Muscle layer of colon (tissue), 2 donors: ENCODE results near the gene ZNF423.

Experiments used
- H3K27ac ChIP-seq: one replicate; pipeline ENCODE4 v1.7.0; 2013; ENCODE audit warnings: low read depth, mild to moderate bottlenecking, low read length, moderate library complexity
- H3K27me3 ChIP-seq, 2 donors: one replicate each; pipeline ENCODE4 v1.7.0; 2013; ENCODE audit warnings: low read length in 2 of 2, mild to moderate bottlenecking in 2 of 2; ENCODE audit not compliant: insufficient read depth in 2 of 2, control insufficient read depth in 1 of 2
- H3K36me3 ChIP-seq: one replicate; pipeline ENCODE4 v1.7.0; 2013; ENCODE audit warnings: mild to moderate bottlenecking, low read length; ENCODE audit not compliant: insufficient read depth
- H3K4me1 ChIP-seq: one replicate; pipeline ENCODE4 v1.7.0; 2013; ENCODE audit warnings: mild to moderate bottlenecking, low read length; ENCODE audit not compliant: insufficient read depth
- H3K4me3 ChIP-seq, 2 donors: one replicate each; pipeline ENCODE4 v1.7.0; 2013; ENCODE audit warnings: low read length in 2 of 2, low read depth in 1 of 2, mild to moderate bottlenecking in 1 of 2, moderate library complexity in 1 of 2
- H3K9ac ChIP-seq: one replicate; pipeline ENCODE4 v1.7.0; 2013; ENCODE audit warnings: low read length
- H3K9me3 ChIP-seq: one replicate; pipeline ENCODE4 v1.7.0; 2013; ENCODE audit warnings: mild to moderate bottlenecking, low read length
- donor health status: abdominal sarcoma.
- donor health status: Adenocarcinoma of cecum.

The ZNF423 gene

GRCh38 chr16:49473773-49474172, 382.1 kb downstream of the ZNF423 start:
- no peak overlapping the region for H3K4me3 ChIP-seq
- no peaks in the 10 kb centered on the region for H3K9me3 ChIP-seq
- no peak overlapping the region for H3K9ac ChIP-seq
- H3K27ac ChIP-seq, result no peak overlapping the region
- no peaks in the 10 kb centered on the region for H3K36me3 ChIP-seq
- no peaks in the 10 kb centered on the region for H3K4me1 ChIP-seq
- no peaks in the 10 kb centered on the region for H3K27me3 ChIP-seq

DNA sequence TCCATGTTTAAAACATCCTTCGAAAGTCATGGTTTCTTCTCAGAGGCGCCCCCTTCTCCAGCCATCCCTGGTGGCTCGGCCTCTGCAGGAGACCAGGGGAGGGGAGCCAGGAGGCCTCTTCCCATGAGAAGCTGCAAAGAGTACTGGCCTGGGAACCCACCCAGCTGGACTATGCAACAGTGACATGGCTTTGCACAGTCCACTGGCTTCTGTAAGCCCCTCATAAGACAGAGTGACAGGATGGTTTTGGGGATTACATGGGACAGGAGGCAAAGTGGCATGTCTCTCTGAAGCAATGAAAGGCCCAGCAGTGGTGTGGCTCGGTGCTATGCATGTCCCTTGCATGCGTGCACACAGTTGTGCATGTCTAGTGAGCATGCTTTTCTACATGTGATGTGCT, 382.8 kb downstream of the ZNF423 start:
- no peak overlapping the region for H3K9ac ChIP-seq

DNA sequence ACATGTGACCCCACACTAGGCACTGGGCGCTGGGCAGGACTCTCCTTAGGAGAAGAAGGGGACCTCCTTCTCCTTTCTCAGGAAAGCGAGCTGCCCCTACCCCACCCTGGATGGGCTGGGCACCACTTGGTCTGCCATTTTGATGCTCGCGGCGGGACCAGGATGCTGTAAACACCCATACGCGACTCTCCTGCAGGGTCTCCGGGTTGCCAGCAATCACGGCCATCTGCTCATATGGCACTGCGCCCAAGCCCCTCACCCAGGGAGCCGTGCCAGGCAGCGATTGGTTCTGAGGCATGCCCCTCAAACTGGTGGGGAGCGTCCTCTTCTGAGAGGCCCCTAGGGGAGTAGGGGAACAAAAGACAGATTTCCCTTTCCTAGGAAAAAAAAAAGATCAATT, 383.3 kb downstream of the ZNF423 start:
- H3K4me3 ChIP-seq, result no peak overlapping the region
- no peak overlapping the region for H3K27ac ChIP-seq
- no peaks in the 10 kb centered on the region for H3K27me3 ChIP-seq
- H3K36me3 ChIP-seq, result no peaks in the 10 kb centered on the region
- H3K9me3 ChIP-seq, result no peaks in the 10 kb centered on the region
- H3K4me1 ChIP-seq, result no peaks in the 10 kb centered on the region
- no peak overlapping the region for H3K9ac ChIP-seq

More for the DNA sequence above, 382.8 kb downstream of the ZNF423 start:
- no peaks in the 10 kb centered on the region for H3K4me1 ChIP-seq
- H3K36me3 ChIP-seq, result no peaks in the 10 kb centered on the region
- H3K27me3 ChIP-seq, result no peaks in the 10 kb centered on the region
- no peak overlapping the region for H3K4me3 ChIP-seq
- no peak overlapping the region for H3K27ac ChIP-seq
- H3K9me3 ChIP-seq, result no peaks in the 10 kb centered on the region

- H3K27ac ChIP-seq, result no peak overlapping the region
These were observed 384.7 kb downstream of the ZNF423 start for GRCh38 chr16:49471038-49471727.

GRCh38 chr16:49470513-49470991, 385.4 kb downstream of the ZNF423 start:
- Histone ChIP-seq H3K27me3 (no peaks in the 10 kb centered on the region), H3K9me3 (no peaks in the 10 kb centered on the region), H3K4me1 (no peaks in the 10 kb centered on the region), H3K4me3 (no peak overlapping the region), H3K9ac (no peak overlapping the region), H3K27ac (no peak overlapping the region), H3K36me3 (no peaks in the 10 kb centered on the region)

More at GRCh38 chr16:49471038-49471727, 384.7 kb downstream of the ZNF423 start:
- Histone ChIP-seq H3K36me3 (no peaks in the 10 kb centered on the region), H3K9me3 (no peaks in the 10 kb centered on the region), H3K27me3 (no peaks in the 10 kb centered on the region), H3K4me3 (no peak overlapping the region), H3K4me1 (no peaks in the 10 kb centered on the region), H3K9ac (no peak overlapping the region)

DNA sequence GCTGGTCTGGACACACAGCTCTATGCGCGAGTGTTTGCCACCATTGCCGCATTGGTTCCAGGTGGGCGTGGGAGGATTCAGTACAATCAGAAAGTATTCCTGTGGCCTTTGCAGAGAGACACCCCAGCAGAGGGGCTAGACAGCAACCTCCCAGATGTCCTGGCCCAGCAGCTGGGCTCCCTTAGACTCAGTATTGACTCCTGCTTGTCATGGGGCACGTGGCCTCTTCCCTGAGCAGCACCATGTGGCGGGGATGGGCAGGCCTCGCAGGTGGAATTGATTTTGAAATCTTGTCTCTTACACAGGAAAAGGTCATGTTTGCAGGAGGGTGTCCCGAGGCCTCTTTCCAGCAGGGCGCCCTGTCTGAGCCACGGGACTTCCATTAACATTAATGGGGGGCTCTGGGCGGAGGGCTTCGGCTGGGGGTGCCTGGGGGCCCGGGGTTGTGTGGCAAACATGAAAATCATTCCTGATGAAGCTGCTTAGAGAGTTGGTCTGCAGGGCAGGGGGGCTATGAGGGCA, 385.9 kb downstream of the ZNF423 start:
- H3K27ac ChIP-seq, result no peak overlapping the region
- H3K27me3 ChIP-seq, result peaks cover 0 to 5% of the 10 kb centered on the region in 2 donors
- H3K4me3 ChIP-seq, result no peak overlapping the region
- no peak overlapping the region for H3K9ac ChIP-seq
- no peaks in the 10 kb centered on the region for H3K9me3 ChIP-seq
- no peaks in the 10 kb centered on the region for H3K4me1 ChIP-seq
- H3K36me3 ChIP-seq, result no peaks in the 10 kb centered on the region

DNA sequence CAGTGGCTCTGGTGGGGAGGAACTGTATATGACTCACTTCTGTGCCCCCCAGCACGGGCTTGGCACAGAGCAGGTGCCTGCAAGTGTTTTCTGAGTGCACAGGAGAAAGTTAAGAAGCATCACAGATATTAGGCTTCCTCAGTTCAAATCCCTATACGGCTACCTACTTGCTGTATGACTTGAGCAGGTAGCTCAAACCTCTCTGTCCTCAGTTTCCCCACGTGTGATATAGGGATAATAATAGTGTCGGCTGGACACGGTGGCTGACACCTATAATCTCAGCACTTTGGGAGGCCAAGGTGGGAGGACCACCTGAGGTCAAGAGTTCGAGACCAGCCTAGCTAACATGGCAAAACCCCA, 386.6 kb downstream of the ZNF423 start:
- H3K9ac ChIP-seq, result no peak overlapping the region

DNA sequence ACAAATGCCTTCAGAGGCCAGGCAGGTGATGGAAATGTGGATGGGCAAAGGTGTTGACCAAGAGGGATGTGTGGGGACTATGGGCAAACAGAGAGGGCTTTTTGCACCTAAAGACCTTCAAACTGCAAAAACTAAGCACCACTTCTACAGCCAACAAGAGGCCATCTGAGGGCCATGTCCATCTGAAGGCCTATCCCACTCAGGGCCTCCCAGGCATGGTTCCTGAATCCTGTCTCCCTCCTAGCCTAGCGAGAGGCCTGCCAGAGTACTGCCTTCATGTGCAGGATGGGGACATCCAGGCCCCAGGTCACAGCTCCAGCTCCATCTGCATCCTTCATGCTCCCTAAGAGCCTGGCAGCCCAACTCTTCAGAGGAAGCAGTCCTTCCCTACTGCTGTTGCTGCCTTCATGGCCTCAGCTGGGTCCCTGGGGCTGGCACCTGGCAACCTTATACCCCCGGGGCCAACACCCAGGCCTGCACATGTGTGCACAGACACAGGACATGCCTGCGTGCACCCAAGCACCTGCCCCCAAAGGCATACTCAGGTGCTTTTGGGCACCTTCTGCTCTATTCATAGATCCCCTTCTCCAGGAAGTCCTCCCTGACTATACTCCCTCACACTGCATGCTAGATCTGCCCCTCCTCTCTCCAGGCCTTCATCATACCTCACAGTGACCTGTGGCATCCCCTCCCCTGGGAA, 387.2 kb downstream of the ZNF423 start:
- H3K4me1 ChIP-seq, result no peaks in the 10 kb centered on the region
- no peaks in the 10 kb centered on the region for H3K36me3 ChIP-seq
- H3K9ac ChIP-seq, result no peak overlapping the region
- no peak overlapping the region for H3K4me3 ChIP-seq
- H3K9me3 ChIP-seq, result no peaks in the 10 kb centered on the region
- H3K27ac ChIP-seq, result no peak overlapping the region
- peaks cover 10 to 11% of the 10 kb centered on the region in 2 donors for H3K27me3 ChIP-seq

More for the DNA sequence above, 386.6 kb downstream of the ZNF423 start:
- no peaks in the 10 kb centered on the region for H3K36me3 ChIP-seq
- no peaks in the 10 kb centered on the region for H3K9me3 ChIP-seq
- peaks cover 6 to 11% of the 10 kb centered on the region in 2 donors for H3K27me3 ChIP-seq
- no peak overlapping the region for H3K4me3 ChIP-seq
- H3K4me1 ChIP-seq, result no peaks in the 10 kb centered on the region
- H3K27ac ChIP-seq, result no peak overlapping the region

DNA sequence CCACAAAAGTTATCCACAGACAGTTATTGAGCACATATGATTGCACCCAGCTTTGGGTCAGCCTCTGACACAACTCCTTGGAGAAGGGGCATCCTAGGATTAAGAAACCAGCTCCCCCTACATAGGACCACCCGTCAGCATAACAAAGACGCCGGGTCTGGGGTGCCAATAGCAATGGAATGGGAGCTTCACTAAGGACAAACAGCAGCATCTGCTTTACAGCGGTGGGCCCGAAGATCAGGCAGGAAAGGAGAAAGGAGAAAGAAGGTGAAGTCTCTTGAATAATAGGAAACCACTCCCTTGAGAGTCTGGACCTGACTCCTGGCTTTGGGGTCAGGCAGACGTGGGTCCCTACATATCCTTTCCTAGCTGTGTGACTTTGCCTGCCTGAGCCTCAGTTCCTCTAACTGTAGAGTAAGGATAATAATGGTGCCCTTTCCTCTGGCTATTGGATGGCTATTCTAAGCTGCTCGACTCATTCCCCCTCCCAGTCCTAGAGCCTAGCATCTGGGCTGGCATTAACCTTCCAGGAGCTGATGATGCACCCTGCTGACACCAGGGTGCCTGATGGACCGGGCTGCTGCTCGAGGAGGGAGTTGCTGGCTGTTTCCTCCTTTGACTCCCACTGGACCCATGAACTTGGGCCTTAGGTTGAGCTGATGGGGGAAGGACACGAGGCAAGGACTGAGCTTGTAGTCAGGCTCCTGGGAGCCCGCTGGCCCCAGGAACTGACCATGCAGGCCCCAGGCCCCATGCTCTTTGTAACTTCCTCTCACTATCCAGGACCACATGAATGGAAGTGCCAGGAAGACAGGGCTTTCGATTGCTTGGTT, 388.2 kb downstream of the ZNF423 start:
- Histone ChIP-seq H3K4me1 (no peaks in the 10 kb centered on the region), H3K9ac (no peak overlapping the region), H3K4me3 (no peak overlapping the region), H3K36me3 (no peaks in the 10 kb centered on the region), H3K9me3 (no peaks in the 10 kb centered on the region), H3K27ac (no peak overlapping the region), H3K27me3 (peaks cover 10 to 11% of the 10 kb centered on the region in 2 donors)

DNA sequence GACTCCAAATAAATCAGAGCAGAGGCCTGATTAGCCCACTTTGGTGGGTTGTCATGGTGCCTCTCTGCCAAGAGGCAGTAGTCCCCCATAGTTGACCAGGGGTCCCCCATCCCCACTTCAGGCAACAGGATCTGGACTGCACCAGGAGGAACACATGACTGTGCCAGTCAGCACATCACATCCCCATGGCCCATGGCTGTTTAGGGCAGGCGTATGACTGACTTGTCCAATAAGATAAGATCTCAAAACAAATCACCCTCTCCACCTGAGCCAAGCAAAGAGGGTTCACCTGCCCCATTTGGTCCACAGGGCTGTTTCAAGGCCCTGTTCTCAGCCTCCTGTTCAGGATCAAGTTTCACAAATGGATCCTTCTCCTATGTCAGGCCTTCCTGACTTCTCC, 389.0 kb downstream of the ZNF423 start:
- peaks cover 10 to 11% of the 10 kb centered on the region in 2 donors for H3K27me3 ChIP-seq

GRCh38 chr16:49466529-49466831, 389.4 kb downstream of the ZNF423 start:
- no peak overlapping the region for H3K27ac ChIP-seq

More for the DNA sequence above, 389.0 kb downstream of the ZNF423 start:
- Histone ChIP-seq H3K9me3 (no peaks in the 10 kb centered on the region), H3K9ac (no peak overlapping the region), H3K4me3 (no peak overlapping the region), H3K36me3 (no peaks in the 10 kb centered on the region), H3K27ac (no peak overlapping the region), H3K4me1 (no peaks in the 10 kb centered on the region)

More at GRCh38 chr16:49466529-49466831, 389.4 kb downstream of the ZNF423 start:
- no peaks in the 10 kb centered on the region for H3K9me3 ChIP-seq
- no peak overlapping the region for H3K9ac ChIP-seq
- peaks cover 10 to 11% of the 10 kb centered on the region in 2 donors for H3K27me3 ChIP-seq
- H3K4me3 ChIP-seq, result no peak overlapping the region
- H3K36me3 ChIP-seq, result no peaks in the 10 kb centered on the region
- H3K4me1 ChIP-seq, result no peaks in the 10 kb centered on the region
